MM.1S (cell line): ENCODE results near the gene MS4A13.

ENCODE experiments used
- DNase-seq: peaks from one replicate; pipeline ENCODE4 v3.0.0-alpha.2; 2015
- H2AFZ ChIP-seq: fragments of 300-600 bp; sonication (generic); 2 replicates; pipeline ENCODE4 v1.6.0; 2016; ENCODE audit warnings: antibody characterized with exemption, low read length
- H3F3A ChIP-seq: fragments of 300-600 bp; sonication (generic); 2 replicates; pipeline ENCODE4 v1.6.1; 2016; ENCODE audit warnings: mild to moderate bottlenecking, antibody characterized with exemption, low read length, moderate library complexity, mixed read lengths; ENCODE audit not compliant: insufficient read depth
- H3K27ac ChIP-seq: fragments of 300-600 bp; sonication (generic); 2 replicates; pipeline ENCODE4 v1.5.1; 2016; ENCODE audit warnings: mild to moderate bottlenecking, low read length
- H3K27me3 ChIP-seq: fragments of 300-600 bp; sonication (generic); replicated peaks from 2 replicates; pipeline ENCODE4 v1.6.0; 2016; ENCODE audit warnings: low read length; ENCODE audit not compliant: insufficient read depth
- H3K36me3 ChIP-seq: fragments of 300-600 bp; sonication (generic); replicated peaks from 2 replicates; pipeline ENCODE4 v1.6.1; 2016; ENCODE audit warnings: mild to moderate bottlenecking, low read length, mixed read lengths; ENCODE audit not compliant: insufficient read depth
- H3K4me1 ChIP-seq: fragments of 300-600 bp; sonication (generic); 2 replicates; pipeline ENCODE4 v1.6.1; 2016; ENCODE audit warnings: low read length, mixed read lengths
- H3K4me2 ChIP-seq: fragments of 300-600 bp; sonication (generic); 2 replicates; pipeline ENCODE4 v1.6.0; 2016; ENCODE audit warnings: low read depth, low read length
- H3K4me3 ChIP-seq: fragments of 300-600 bp; sonication (generic); 2 replicates; pipeline ENCODE4 v1.5.1; 2016; ENCODE audit warnings: low read length, mixed read lengths
- H3K79me2 ChIP-seq: fragments of 300-600 bp; sonication (generic); 2 replicates; pipeline ENCODE4 v1.6.1; 2016; ENCODE audit warnings: mixed run types, low read length, mixed read lengths
- H3K9ac ChIP-seq: fragments of 300-600 bp; sonication (generic); 2 replicates; pipeline ENCODE4 v1.6.1; 2016; ENCODE audit warnings: low read length, mixed read lengths
- H3K9me2 ChIP-seq: fragments of 300-600 bp; sonication (generic); replicated peaks from 2 replicates; pipeline ENCODE4 v1.6.1; 2016; ENCODE audit warnings: mild to moderate bottlenecking, low read length, mixed read lengths; ENCODE audit not compliant: insufficient read depth
- H3K9me3 ChIP-seq: fragments of 300-600 bp; sonication (generic); replicated peaks from 2 replicates; pipeline ENCODE4 v1.6.1; 2016; ENCODE audit warnings: mild to moderate bottlenecking, low read length, mixed read lengths; ENCODE audit not compliant: insufficient read depth
- H4K20me1 ChIP-seq: fragments of 300-600 bp; sonication (generic); 2 replicates; pipeline ENCODE4 v1.6.1; 2016; ENCODE audit warnings: mild to moderate bottlenecking, low read length, moderate library complexity, mixed read lengths; ENCODE audit not compliant: insufficient read depth
- CTCF ChIP-seq: fragments of 300-600 bp; sonication (generic); IDR thresholded peaks from 2 replicates; pipeline ENCODE4 v1.5.1; 2016; ENCODE audit warnings: antibody characterized with exemption, low read length, mixed read lengths
- EZH2 ChIP-seq: fragments of 300-600 bp; sonication (generic); optimal IDR thresholded peaks from 2 replicates; pipeline ENCODE3; 2017; ENCODE audit warnings: low read depth, mild to moderate bottlenecking, antibody characterized with exemption, low read length, mixed read lengths
- EZH2phosphoT487 ChIP-seq: fragments of 300-600 bp; sonication (generic); IDR thresholded peaks from 2 replicates; pipeline ENCODE4 v1.6.1; 2018; ENCODE audit warnings: antibody characterized with exemption, low read length

MS4A13 gene, protein sequence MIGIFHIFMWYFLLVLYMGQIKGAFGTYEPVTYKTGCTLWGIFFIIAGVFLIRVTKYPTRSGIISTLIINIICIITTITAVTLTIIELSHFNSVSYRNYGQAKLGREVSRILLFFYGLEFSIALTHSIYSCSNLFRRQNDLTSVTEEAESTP

GRCh38 chr11:60515144-60515855 is at the start of gene MS4A13:
TSS of gene MS4A13 (plus strand) at chr11:60515392. CDS start at chr11:60518084, 2,692 bp downstream.
- H3K27ac ChIP-seq, result no peak within 1 kb of the TSS
- no peaks in the 10 kb centered on the region for H3K9me3 ChIP-seq
- H3K27me3 ChIP-seq, result no peaks in the 10 kb centered on the region
- no peak within 1 kb of the TSS for H3K4me3 ChIP-seq
- H3F3A ChIP-seq, result no peaks in the 10 kb centered on the region
- H2AFZ ChIP-seq, result no peak within 1 kb of the TSS
- no peak within 1 kb of the TSS for H3K9ac ChIP-seq
- no peak for TF ChIP-seq EZH2
- DNase-seq, result no peak
- no peaks in the 10 kb centered on the region for H4K20me1 ChIP-seq
- no peaks in the 10 kb centered on the region for H3K9me2 ChIP-seq
- no peaks in the 10 kb centered on the region for H3K4me1 ChIP-seq
- H3K4me2 ChIP-seq, result no peak within 1 kb of the TSS
- no peaks in the 10 kb centered on the region for H3K36me3 ChIP-seq
- no peaks in the 10 kb centered on the region for H3K79me2 ChIP-seq

GRCh38 chr11:60468829-60469228 is 46.4 kb upstream of the MS4A13 start:
- Histone ChIP-seq H3K4me1 (peaks cover 11% of the 10 kb centered on the region), H2AFZ (no peak overlapping the region), H3K9ac (no peak overlapping the region), H3F3A (no peaks in the 10 kb centered on the region), H3K4me3 (no peak overlapping the region), H3K27me3 (no peaks in the 10 kb centered on the region), H3K9me2 (no peaks in the 10 kb centered on the region), H3K36me3 (no peaks in the 10 kb centered on the region), H3K27ac (no peak overlapping the region), H3K4me2 (no peak overlapping the region), H3K79me2 (no peaks in the 10 kb centered on the region), H3K9me3 (no peaks in the 10 kb centered on the region), H4K20me1 (no peaks in the 10 kb centered on the region)
- no peak for DNase-seq
- TF ChIP-seq CTCF (no peak), EZH2 (no peak), EZH2phosphoT487 (no peak)

- Histone ChIP-seq H4K20me1 (no peaks in the 10 kb centered on the region), H3K4me3 (no peak overlapping the region), H3K27ac (no peak overlapping the region), H3K9ac (no peak overlapping the region), H3K79me2 (no peaks in the 10 kb centered on the region), H3K36me3 (no peaks in the 10 kb centered on the region), H2AFZ (no peak overlapping the region), H3K27me3 (no peaks in the 10 kb centered on the region), H3K9me3 (no peaks in the 10 kb centered on the region), H3F3A (no peaks in the 10 kb centered on the region), H3K4me2 (no peak overlapping the region), H3K9me2 (no peaks in the 10 kb centered on the region), H3K4me1 (peaks cover 11% of the 10 kb centered on the region)
- TF ChIP-seq CTCF, result peak; percentile 6; the same call in 1 of the 2 replicates
- TF ChIP-seq EZH2phosphoT487, result no peak
- DNase-seq, result no peak
Measured at GRCh38 chr11:60469723-60470122, 45.5 kb upstream of the MS4A13 start.

- Histone ChIP-seq H2AFZ (no peak overlapping the region), H3K9me3 (no peaks in the 10 kb centered on the region), H3K27ac (peak overlapping the region; percentile 69), H3K4me1 (peaks cover 23% of the 10 kb centered on the region), H3K36me3 (no peaks in the 10 kb centered on the region), H3F3A (peaks cover 10% of the 10 kb centered on the region), H3K9ac (no peak overlapping the region), H4K20me1 (no peaks in the 10 kb centered on the region), H3K4me2 (peak overlapping the region; percentile 40), H3K4me3 (peak overlapping the region; percentile 7; the same call in 1 of the 2 replicates), H3K79me2 (no peaks in the 10 kb centered on the region), H3K27me3 (no peaks in the 10 kb centered on the region), H3K9me2 (no peaks in the 10 kb centered on the region)
- TF ChIP-seq EZH2phosphoT487, result no peak
- TF ChIP-seq CTCF, result no peak
- TF ChIP-seq EZH2, result no peak
- DNase-seq, result peak; percentile 69
Measured at GRCh38 chr11:60477035-60477445, 38.2 kb upstream of the MS4A13 start.
